Activated T-cell treated with anti-CD3 and anti-CD28 coated beads, Interleukin-2, amount 50 U/mL, for 48 hours (primary cell): ENCODE measurements around the gene SLC51B.
"Not testable (repeated sequence)": the region's sequence is repeated elsewhere in the genome, so short reads cannot be mapped to it uniquely, and the experiment has no call there.

Source experiments
- DNase-seq, 2 experiments: peaks; one replicate each; pipeline ENCODE4 v3.0.0-alpha.2; 2020

Gene SLC51B

GRCh38 chr15:65085990-65086679 lies 40.9 kb downstream of the SLC51B start:
- DNase-seq = peak in 1 of 2 experiments; percentile 38

GRCh38 chr15:65086680-65087111 lies 41.5 kb downstream of the SLC51B start:
- DNase-seq = no peak

GRCh38 chr15:65087411-65087810 lies 42.2 kb downstream of the SLC51B start:
- no peak for DNase-seq

GRCh38 chr15:65087873-65088642 lies 42.9 kb downstream of the SLC51B start:
- no peak for DNase-seq

GRCh38 chr15:65088643-65089021 lies 43.4 kb downstream of the SLC51B start:
- DNase-seq = no peak

- no peak for DNase-seq
These were observed 44.1 kb downstream of the SLC51B start for GRCh38 chr15:65089206-65089824.

GRCh38 chr15:65091946-65092770 lies 47.0 kb downstream of the SLC51B start:
- no peak for DNase-seq

- no peak for DNase-seq
These were observed 48.0 kb downstream of the SLC51B start for GRCh38 chr15:65092911-65093792.

GRCh38 chr15:65093793-65094170 lies 48.6 kb downstream of the SLC51B start:
- not testable (repeated sequence) for DNase-seq

GRCh38 chr15:65094294-65094995 lies 49.3 kb downstream of the SLC51B start:
- no peak for DNase-seq

GRCh38 chr15:65095011-65095746 lies 50.0 kb downstream of the SLC51B start:
- DNase-seq = no peak

- no peak for DNase-seq
These were observed 50.5 kb downstream of the SLC51B start for GRCh38 chr15:65095747-65096104.

GRCh38 chr15:65096481-65097385 lies 51.5 kb downstream of the SLC51B start:
- no peak for DNase-seq

GRCh38 chr15:65097651-65098263 lies 52.6 kb downstream of the SLC51B start:
- no peak for DNase-seq

- no peak for DNase-seq
These were observed 54.1 kb downstream of the SLC51B start for GRCh38 chr15:65099336-65099735.

GRCh38 chr15:65099801-65100200 lies 54.6 kb downstream of the SLC51B start:
- not testable (repeated sequence) for DNase-seq

- no peak for DNase-seq
These were observed 55.3 kb downstream of the SLC51B start for GRCh38 chr15:65100442-65100841.

- peak; percentile 74 to 76 for DNase-seq
These were observed 56.3 kb downstream of the SLC51B start for GRCh38 chr15:65101411-65101890.
